Keratinocyte (primary cell): ENCODE results near the gene AMACR. TPM values are rescaled to one million over a fixed set of nuclear protein-coding genes. Genes with fewer than 3 reads are reported as not detected.

Experiments
- DNase-seq: peaks from one replicate; pipeline ENCODE4 v3.0.0-alpha.2; 2011; ENCODE audit warnings: low read depth, missing footprints, low spot score
- FAIRE-seq: peaks from 2 replicates; lab custom pipeline; 2011; peaks lifted over from hg19 to GRCh38; lab: Jason Lieb, UNC
- H2AFZ ChIP-seq: 2 replicates; pipeline ENCODE4 v1.6.0; 2012; ENCODE audit warnings: low read length, control low read depth, inconsistent platforms; ENCODE audit not compliant: control insufficient read depth
- H3K27ac ChIP-seq: 2 replicates; pipeline ENCODE4 v1.5.1; 2011; ENCODE audit warnings: low read length; ENCODE audit not compliant: control insufficient read depth, insufficient read depth
- H3K27me3 ChIP-seq: 3 replicates; pipeline ENCODE4 v1.6.0; 2011; ENCODE audit warnings: low read length; ENCODE audit not compliant: control insufficient read depth, insufficient read depth; ENCODE audit errors: extremely low read depth
- H3K36me3 ChIP-seq, 2 experiments: 2 replicates in 1 of 2; 3 replicates in 1 of 2; pipeline ENCODE4 v1.5.1; 2011; ENCODE audit warnings: low read length in 2 of 2, mild to moderate bottlenecking in 1 of 2; ENCODE audit not compliant: control insufficient read depth in 2 of 2, insufficient read depth in 2 of 2; ENCODE audit errors: extremely low read depth in 1 of 2
- H3K4me1 ChIP-seq: 3 replicates; pipeline ENCODE4 v1.5.1; 2011; ENCODE audit warnings: low read length; ENCODE audit not compliant: control insufficient read depth, insufficient read depth; ENCODE audit errors: extremely low read depth
- H3K4me2 ChIP-seq: 3 replicates; pipeline ENCODE4 v1.6.0; 2011; ENCODE audit warnings: low read depth, low read length; ENCODE audit not compliant: control insufficient read depth, insufficient read depth; ENCODE audit errors: extremely low read depth
- H3K4me3 ChIP-seq, 3 experiments: fragments of 200-600 bp in 1 of 3; sonication (generic) in 1 of 3; 2 replicates in 2 of 3; 3 replicates in 1 of 3; pipeline ENCODE4 v1.5.1; 2011 to 2016; ENCODE audit warnings: low read length in 3 of 3, mild to moderate bottlenecking in 3 of 3, control low read depth in 2 of 3, inconsistent platforms in 1 of 3, low read depth in 1 of 3, mixed read lengths in 1 of 3, mixed run types in 1 of 3, moderate library complexity in 1 of 3; ENCODE audit not compliant: control insufficient read depth in 2 of 3, insufficient read depth in 2 of 3; ENCODE audit errors: extremely low read depth in 1 of 3
- H3K79me2 ChIP-seq: 2 replicates; pipeline ENCODE4 v1.6.0; 2012; ENCODE audit warnings: low read length; ENCODE audit not compliant: control insufficient read depth, insufficient read depth
- H3K9ac ChIP-seq: 3 replicates; pipeline ENCODE4 v1.6.0; 2011; ENCODE audit warnings: low read length; ENCODE audit not compliant: control insufficient read depth, insufficient read depth; ENCODE audit errors: extremely low read depth
- H3K9me1 ChIP-seq: 3 replicates; pipeline ENCODE4 v1.6.0; 2011; ENCODE audit warnings: low read length; ENCODE audit not compliant: control insufficient read depth, insufficient read depth; ENCODE audit errors: extremely low read depth
- H3K9me3 ChIP-seq: 2 replicates; pipeline ENCODE4 v1.5.1; 2012; ENCODE audit warnings: low read depth, low read length; ENCODE audit not compliant: control insufficient read depth
- H4K20me1 ChIP-seq: 3 replicates; pipeline ENCODE4 v1.6.0; 2011; ENCODE audit warnings: low read length; ENCODE audit not compliant: control insufficient read depth, insufficient read depth; ENCODE audit errors: extremely low read depth
- EZH2 ChIP-seq: IDR thresholded peaks from one replicate; pipeline ENCODE4 v1.6.1; 2012; ENCODE audit warnings: inconsistent platforms, mild to moderate bottlenecking, low read length, moderate library complexity
- dilution Hi-C: fragments of 300-500 bp; cut with MboI; formaldehyde crosslinking; loops from one replicate; pipeline ENCODE4 v1.7.0; 2020; ENCODE audit warnings: low sequenced_read_pairs; ENCODE audit not compliant: extremely low pct_ligation_motif_present
- polyA plus RNA-seq, 5 experiments: library from polyadenylated mRNA; depleted of rRNA in 3 of 5; stranded (reverse) in 3 of 5; stranded (forward) in 1 of 5; unstranded in 1 of 5; fragments of >200 nt; gene quantifications; 1 replicate in 1 of 5; 2 replicates in 3 of 5; 3 replicates in 1 of 5; pipeline versions ENCODE4 v1.2.1 to v1.2.3, GENCODE V29; 2011 to 2012; ENCODE audit warnings: missing spikeins in 2 of 5, low read depth in 1 of 5, low replicate concordance in 1 of 5
- TF ChIP-seq, protein P1 (sequence below), 3 experiments: IDR thresholded peaks in 1 of 3; conservative IDR thresholded peaks in 1 of 3; optimal IDR thresholded peaks in 1 of 3; 2 replicates in 2 of 3; 3 replicates in 1 of 3; pipeline versions ENCODE3 to v1.5.1; 2011; ENCODE audit warnings: low read length in 3 of 3, mild to moderate bottlenecking in 3 of 3, moderate library complexity in 2 of 3, control low read depth in 1 of 3, inconsistent platforms in 1 of 3; ENCODE audit not compliant: insufficient read depth in 2 of 3; ENCODE audit errors: extremely low read depth in 1 of 3

The AMACR gene
- polyA plus RNA-seq, 1 donor (not counting 4 experiments of a cell fraction or from before 2014, with no cell fraction given): 20.3 TPM

DNA sequence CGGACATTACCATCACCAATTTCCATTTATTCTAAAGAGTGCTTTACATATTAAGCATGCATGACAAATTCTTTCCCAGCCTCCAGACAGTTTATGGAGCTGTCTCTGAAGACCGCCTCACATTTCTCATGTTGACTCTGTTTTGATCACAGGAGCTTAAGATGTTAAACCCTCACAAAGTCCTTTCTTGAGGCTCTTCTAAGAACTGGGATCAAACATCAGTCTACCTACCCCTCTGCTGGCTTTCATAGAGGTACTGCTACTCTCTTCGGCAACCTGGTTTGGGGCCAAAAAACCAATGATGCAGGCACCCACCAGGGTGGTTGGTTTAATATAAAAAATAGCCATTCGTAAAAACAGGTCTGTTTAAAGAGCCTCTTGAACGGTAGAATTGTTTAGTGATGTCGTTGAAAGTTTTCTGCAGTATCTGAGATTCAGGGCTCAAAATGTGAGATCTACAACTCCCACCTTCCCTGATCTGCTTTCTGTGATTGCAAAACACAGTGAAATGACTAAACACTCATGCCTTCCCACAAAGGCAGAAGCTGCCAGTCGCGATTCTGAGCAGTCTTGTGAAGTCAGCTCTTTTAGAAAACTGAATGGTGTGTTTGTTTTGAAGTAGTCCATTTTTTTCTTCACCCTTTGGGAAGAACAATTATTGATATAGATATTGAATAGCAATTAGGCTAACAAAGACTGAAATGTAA lies 68.1 kb downstream of the AMACR start:
- Histone ChIP-seq H3K27me3 (peaks cover 37% of the 10 kb centered on the region), H2AFZ (no peak overlapping the region), H3K9me3 (no peaks in the 10 kb centered on the region), H3K27ac (no peak overlapping the region), H3K36me3 (no peaks in the 10 kb centered on the region), H3K4me3 (no peak overlapping the region), H3K79me2 (no peaks in the 10 kb centered on the region), H4K20me1 (no peaks in the 10 kb centered on the region), H3K9me1 (no peaks in the 10 kb centered on the region), H3K4me1 (no peaks in the 10 kb centered on the region), H3K4me2 (no peak overlapping the region), H3K9ac (no peak overlapping the region)
- TF ChIP-seq EZH2: no peak
- TF ChIP-seq, protein P1, sequence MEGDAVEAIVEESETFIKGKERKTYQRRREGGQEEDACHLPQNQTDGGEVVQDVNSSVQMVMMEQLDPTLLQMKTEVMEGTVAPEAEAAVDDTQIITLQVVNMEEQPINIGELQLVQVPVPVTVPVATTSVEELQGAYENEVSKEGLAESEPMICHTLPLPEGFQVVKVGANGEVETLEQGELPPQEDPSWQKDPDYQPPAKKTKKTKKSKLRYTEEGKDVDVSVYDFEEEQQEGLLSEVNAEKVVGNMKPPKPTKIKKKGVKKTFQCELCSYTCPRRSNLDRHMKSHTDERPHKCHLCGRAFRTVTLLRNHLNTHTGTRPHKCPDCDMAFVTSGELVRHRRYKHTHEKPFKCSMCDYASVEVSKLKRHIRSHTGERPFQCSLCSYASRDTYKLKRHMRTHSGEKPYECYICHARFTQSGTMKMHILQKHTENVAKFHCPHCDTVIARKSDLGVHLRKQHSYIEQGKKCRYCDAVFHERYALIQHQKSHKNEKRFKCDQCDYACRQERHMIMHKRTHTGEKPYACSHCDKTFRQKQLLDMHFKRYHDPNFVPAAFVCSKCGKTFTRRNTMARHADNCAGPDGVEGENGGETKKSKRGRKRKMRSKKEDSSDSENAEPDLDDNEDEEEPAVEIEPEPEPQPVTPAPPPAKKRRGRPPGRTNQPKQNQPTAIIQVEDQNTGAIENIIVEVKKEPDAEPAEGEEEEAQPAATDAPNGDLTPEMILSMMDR (optimal IDR thresholded peaks at IDR 0.05 in 1 of 3, IDR thresholded peaks at IDR 0.05 in 1 of 3, conservative IDR thresholded peaks at IDR 0.05 in 1 of 3; ENCODE audit: extremely low read depth in 1 of 3, insufficient read depth in 2 of 3, low read length in 3 of 3): no peak
- DNase-seq: no peak
- dilution Hi-C loops: loop anchor here (25.0 kb wide), 1 partner anchor 452 kb away; no protein-coding TSS in a partner anchor
- no peak for FAIRE-seq

DNA sequence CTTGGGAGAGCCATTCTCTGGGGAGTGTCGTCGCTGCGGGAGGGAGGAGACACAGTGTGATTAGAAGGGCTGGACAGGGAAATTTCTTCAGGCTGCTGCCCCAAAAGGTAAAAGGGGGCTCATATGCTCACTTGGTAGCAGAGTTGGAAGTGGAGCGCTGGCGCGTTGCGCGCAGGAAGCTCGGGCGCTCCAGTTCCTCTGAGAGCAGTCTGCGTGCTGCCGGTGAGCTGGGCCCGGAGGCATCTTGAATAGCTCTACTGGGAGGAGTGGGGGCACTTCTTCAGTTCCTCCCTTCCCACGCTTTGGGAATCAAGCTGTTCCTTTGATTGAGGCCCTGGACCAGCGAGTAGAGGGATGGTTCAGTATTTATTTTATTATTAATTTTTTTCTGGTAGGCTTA lies 69.0 kb downstream of the AMACR start:
- dilution Hi-C loops: loop anchor here (25.0 kb wide), 1 partner anchor 452 kb away; no protein-coding TSS in a partner anchor
- no peak overlapping the region for H3K4me3 ChIP-seq
- H3K9ac ChIP-seq: no peak overlapping the region
- no peaks in the 10 kb centered on the region for H3K4me1 ChIP-seq
- no peaks in the 10 kb centered on the region for H4K20me1 ChIP-seq
- no peak overlapping the region for H2AFZ ChIP-seq
- no peak overlapping the region for H3K4me2 ChIP-seq
- H3K79me2 ChIP-seq: no peaks in the 10 kb centered on the region
- H3K27me3 ChIP-seq: peaks cover 37% of the 10 kb centered on the region
- DNase-seq (no peak), FAIRE-seq (no peak)
- TF ChIP-seq, protein P1 (optimal IDR thresholded peaks at IDR 0.05 in 1 of 3, IDR thresholded peaks at IDR 0.05 in 1 of 3, conservative IDR thresholded peaks at IDR 0.05 in 1 of 3; ENCODE audit: extremely low read depth in 1 of 3, insufficient read depth in 2 of 3, low read length in 3 of 3): no peak
- no peak for TF ChIP-seq EZH2
- H3K9me3 ChIP-seq: no peaks in the 10 kb centered on the region
- H3K36me3 ChIP-seq: no peaks in the 10 kb centered on the region
- no peak overlapping the region for H3K27ac ChIP-seq
- no peaks in the 10 kb centered on the region for H3K9me1 ChIP-seq
